ENCODE measurements around the gene BORCS8.

Gene BORCS8

DNA sequence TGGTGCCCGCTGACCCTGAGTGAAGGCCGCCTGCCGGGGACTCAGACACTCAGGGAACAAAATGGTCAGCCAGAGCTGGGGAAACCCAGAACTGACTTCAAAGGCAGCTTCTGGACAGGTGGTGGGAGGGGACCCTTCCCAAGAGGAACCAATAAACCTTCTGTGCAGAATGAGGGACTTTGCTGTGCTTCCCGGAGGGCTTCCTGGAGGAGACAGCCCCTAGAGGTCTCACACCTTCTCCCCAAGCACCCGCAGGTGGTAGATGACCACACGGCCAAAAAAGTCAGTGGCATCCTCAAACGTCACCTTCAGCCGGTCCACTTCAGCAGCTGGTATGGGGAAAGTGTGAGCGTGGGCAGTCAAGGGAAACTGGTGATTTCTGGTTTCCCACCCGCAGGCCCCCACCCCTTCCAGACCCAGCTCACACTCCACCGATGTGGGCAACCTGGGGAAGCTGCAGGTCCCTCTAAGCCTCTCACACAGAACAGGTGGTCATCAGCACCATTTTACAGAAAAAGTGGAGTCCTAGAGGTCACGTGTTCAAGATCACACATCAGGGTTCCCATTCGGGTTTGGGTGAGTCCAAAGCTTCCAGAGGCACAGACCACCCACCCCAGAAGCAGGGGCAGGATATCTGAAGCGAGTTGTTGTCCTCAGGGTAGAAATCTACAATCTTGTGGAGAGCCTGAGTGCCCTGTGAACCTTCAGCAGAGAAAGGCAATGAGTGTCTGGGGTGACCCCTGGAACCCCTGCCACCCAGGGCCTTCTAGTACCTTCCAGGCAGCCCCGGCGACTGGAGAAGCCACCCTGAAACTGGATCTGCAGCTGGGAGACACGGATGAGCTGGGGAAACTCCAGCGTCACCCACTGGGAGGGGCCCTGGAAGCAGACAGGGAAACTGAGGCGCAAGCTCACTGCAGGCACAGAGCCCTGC, 10.0 kb upstream of the BORCS8 start:
- TF ChIP-seq PPARA (CRISPR knock-in tag; IDR thresholded peaks at IDR 0.05; ENCODE audit: borderline replicate concordance) (no peak), CSDC2 (CRISPR knock-in tag; IDR thresholded peaks at IDR 0.05) (no peak), ESRRG (CRISPR knock-in tag; IDR thresholded peaks at IDR 0.05) (no peak), ZC3H10 (CRISPR knock-in tag; IDR thresholded peaks at IDR 0.05) (no peak), SNAI2 (CRISPR knock-in tag; IDR thresholded peaks at IDR 0.05) (no peak), ARNTL (CRISPR knock-in tag; IDR thresholded peaks at IDR 0.05; ENCODE audit: borderline replicate concordance, low read depth) (no peak), ZNF8 (CRISPR knock-in tag; IDR thresholded peaks at IDR 0.05) (no peak), ISL1 (CRISPR knock-in tag; IDR thresholded peaks at IDR 0.05) (no peak), ZNF70 (CRISPR knock-in tag; IDR thresholded peaks at IDR 0.05) (no peak), RARB (CRISPR knock-in tag; IDR thresholded peaks at IDR 0.05) (no peak), ZFP3 (CRISPR knock-in tag; IDR thresholded peaks at IDR 0.05) (no peak), ZNF565 (CRISPR knock-in tag; conservative IDR thresholded peaks at IDR 0.05; ENCODE audit: low read depth) (no peak), ZFP30 (CRISPR knock-in tag; IDR thresholded peaks at IDR 0.05) (no peak), GLIS3 (CRISPR knock-in tag; IDR thresholded peaks at IDR 0.05) (no peak), TOX (CRISPR knock-in tag; IDR thresholded peaks at IDR 0.05; ENCODE audit: borderline replicate concordance) (no peak)
- TF ChIP-seq, protein P1, sequence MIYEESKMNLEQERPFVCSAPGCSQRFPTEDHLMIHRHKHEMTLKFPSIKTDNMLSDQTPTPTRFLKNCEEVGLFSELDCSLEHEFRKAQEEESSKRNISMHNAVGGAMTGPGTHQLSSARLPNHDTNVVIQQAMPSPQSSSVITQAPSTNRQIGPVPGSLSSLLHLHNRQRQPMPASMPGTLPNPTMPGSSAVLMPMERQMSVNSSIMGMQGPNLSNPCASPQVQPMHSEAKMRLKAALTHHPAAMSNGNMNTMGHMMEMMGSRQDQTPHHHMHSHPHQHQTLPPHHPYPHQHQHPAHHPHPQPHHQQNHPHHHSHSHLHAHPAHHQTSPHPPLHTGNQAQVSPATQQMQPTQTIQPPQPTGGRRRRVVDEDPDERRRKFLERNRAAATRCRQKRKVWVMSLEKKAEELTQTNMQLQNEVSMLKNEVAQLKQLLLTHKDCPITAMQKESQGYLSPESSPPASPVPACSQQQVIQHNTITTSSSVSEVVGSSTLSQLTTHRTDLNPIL (CRISPR knock-in tag; IDR thresholded peaks at IDR 0.05; ENCODE audit: low read depth), result no peak
- TF ChIP-seq, protein P2, sequence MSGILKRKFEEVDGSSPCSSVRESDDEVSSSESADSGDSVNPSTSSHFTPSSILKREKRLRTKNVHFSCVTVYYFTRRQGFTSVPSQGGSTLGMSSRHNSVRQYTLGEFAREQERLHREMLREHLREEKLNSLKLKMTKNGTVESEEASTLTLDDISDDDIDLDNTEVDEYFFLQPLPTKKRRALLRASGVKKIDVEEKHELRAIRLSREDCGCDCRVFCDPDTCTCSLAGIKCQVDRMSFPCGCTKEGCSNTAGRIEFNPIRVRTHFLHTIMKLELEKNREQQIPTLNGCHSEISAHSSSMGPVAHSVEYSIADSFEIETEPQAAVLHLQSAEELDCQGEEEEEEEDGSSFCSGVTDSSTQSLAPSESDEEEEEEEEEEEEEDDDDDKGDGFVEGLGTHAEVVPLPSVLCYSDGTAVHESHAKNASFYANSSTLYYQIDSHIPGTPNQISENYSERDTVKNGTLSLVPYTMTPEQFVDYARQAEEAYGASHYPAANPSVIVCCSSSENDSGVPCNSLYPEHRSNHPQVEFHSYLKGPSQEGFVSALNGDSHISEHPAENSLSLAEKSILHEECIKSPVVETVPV (CRISPR knock-in tag; IDR thresholded peaks at IDR 0.05), result no peak
- TF ChIP-seq, protein P3, sequence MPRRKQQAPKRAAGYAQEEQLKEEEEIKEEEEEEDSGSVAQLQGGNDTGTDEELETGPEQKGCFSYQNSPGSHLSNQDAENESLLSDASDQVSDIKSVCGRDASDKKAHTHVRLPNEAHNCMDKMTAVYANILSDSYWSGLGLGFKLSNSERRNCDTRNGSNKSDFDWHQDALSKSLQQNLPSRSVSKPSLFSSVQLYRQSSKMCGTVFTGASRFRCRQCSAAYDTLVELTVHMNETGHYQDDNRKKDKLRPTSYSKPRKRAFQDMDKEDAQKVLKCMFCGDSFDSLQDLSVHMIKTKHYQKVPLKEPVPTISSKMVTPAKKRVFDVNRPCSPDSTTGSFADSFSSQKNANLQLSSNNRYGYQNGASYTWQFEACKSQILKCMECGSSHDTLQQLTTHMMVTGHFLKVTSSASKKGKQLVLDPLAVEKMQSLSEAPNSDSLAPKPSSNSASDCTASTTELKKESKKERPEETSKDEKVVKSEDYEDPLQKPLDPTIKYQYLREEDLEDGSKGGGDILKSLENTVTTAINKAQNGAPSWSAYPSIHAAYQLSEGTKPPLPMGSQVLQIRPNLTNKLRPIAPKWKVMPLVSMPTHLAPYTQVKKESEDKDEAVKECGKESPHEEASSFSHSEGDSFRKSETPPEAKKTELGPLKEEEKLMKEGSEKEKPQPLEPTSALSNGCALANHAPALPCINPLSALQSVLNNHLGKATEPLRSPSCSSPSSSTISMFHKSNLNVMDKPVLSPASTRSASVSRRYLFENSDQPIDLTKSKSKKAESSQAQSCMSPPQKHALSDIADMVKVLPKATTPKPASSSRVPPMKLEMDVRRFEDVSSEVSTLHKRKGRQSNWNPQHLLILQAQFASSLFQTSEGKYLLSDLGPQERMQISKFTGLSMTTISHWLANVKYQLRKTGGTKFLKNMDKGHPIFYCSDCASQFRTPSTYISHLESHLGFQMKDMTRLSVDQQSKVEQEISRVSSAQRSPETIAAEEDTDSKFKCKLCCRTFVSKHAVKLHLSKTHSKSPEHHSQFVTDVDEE (CRISPR knock-in tag; IDR thresholded peaks at IDR 0.05), result no peak
- TF ChIP-seq, protein P4, sequence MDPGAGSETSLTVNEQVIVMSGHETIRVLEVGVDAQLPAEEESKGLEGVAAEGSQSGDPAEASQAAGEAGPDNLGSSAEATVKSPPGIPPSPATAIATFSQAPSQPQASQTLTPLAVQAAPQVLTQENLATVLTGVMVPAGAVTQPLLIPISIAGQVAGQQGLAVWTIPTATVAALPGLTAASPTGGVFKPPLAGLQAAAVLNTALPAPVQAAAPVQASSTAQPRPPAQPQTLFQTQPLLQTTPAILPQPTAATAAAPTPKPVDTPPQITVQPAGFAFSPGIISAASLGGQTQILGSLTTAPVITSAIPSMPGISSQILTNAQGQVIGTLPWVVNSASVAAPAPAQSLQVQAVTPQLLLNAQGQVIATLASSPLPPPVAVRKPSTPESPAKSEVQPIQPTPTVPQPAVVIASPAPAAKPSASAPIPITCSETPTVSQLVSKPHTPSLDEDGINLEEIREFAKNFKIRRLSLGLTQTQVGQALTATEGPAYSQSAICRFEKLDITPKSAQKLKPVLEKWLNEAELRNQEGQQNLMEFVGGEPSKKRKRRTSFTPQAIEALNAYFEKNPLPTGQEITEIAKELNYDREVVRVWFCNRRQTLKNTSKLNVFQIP (CRISPR knock-in tag; IDR thresholded peaks at IDR 0.05; ENCODE audit: borderline replicate concordance, low read depth), result no peak
- TF ChIP-seq, protein P5, sequence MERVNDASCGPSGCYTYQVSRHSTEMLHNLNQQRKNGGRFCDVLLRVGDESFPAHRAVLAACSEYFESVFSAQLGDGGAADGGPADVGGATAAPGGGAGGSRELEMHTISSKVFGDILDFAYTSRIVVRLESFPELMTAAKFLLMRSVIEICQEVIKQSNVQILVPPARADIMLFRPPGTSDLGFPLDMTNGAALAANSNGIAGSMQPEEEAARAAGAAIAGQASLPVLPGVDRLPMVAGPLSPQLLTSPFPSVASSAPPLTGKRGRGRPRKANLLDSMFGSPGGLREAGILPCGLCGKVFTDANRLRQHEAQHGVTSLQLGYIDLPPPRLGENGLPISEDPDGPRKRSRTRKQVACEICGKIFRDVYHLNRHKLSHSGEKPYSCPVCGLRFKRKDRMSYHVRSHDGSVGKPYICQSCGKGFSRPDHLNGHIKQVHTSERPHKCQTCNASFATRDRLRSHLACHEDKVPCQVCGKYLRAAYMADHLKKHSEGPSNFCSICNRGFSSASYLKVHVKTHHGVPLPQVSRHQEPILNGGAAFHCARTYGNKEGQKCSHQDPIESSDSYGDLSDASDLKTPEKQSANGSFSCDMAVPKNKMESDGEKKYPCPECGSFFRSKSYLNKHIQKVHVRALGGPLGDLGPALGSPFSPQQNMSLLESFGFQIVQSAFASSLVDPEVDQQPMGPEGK (CRISPR knock-in tag; IDR thresholded peaks at IDR 0.05; ENCODE audit: borderline replicate concordance), result no peak
- ATAC-seq, result no peak

DNA sequence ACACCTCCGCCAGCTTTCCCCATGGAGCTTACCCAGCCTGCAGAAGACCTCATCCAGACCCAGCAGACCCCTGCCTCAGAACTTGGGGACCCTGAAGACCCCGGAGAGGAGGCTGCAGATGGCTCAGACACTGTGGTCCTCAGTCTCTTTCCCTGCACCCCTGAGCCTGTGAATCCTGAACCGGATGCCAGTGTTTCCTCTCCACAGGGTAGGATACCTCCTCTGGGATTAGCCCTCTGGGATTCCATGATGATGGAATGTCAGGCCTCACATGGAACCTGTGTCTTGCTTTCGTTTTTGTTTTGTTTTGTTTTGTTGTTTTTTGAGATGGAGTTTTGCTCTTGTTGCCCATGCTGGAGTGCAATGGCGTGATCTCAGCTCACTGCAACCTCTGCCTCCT, 2.0 kb upstream of the BORCS8 start:
- no peak for ATAC-seq
- TF ChIP-seq ISL1 (CRISPR knock-in tag; IDR thresholded peaks at IDR 0.05) (no peak), SNAI2 (CRISPR knock-in tag; IDR thresholded peaks at IDR 0.05) (no peak), CSDC2 (CRISPR knock-in tag; IDR thresholded peaks at IDR 0.05) (no peak), ARNTL (CRISPR knock-in tag; IDR thresholded peaks at IDR 0.05; ENCODE audit: borderline replicate concordance, low read depth) (no peak), ZNF565 (CRISPR knock-in tag; conservative IDR thresholded peaks at IDR 0.05; ENCODE audit: low read depth) (no peak), ESRRG (CRISPR knock-in tag; IDR thresholded peaks at IDR 0.05) (no peak), OSR1 (CRISPR knock-in tag; IDR thresholded peaks at IDR 0.05) (no peak), ZFP30 (CRISPR knock-in tag; IDR thresholded peaks at IDR 0.05) (no peak), GLIS3 (CRISPR knock-in tag; IDR thresholded peaks at IDR 0.05) (no peak)
- TF ChIP-seq, protein P2 (CRISPR knock-in tag; IDR thresholded peaks at IDR 0.05), result no peak
- TF ChIP-seq, protein P4 (CRISPR knock-in tag; IDR thresholded peaks at IDR 0.05; ENCODE audit: borderline replicate concordance, low read depth), result no peak
- TF ChIP-seq, protein P3 (CRISPR knock-in tag; IDR thresholded peaks at IDR 0.05), result no peak
